Endothelial cell of umbilical vein (primary cell): ENCODE data around the gene TCERG1L. TPM values are rescaled to one million over a fixed set of nuclear protein-coding genes. Genes with fewer than 3 reads are reported as not detected.

Experiments used
- BruUV-seq: library from RNA; stranded (reverse); fragments of 400-500 nt; replicated peaks from 2 replicates; lab custom pipeline; 2021; lab: Mats Ljungman, UMichigan
- CTCF ChIA-PET: fragments of 300-600, 350-600 bp; sonication (Branson Sonifier 250); formaldehyde crosslinking; loops from one replicate; lab custom pipeline; 2021; ENCODE audit warnings: antibody characterized with exemption, inconsistent platforms; lab: Charles Lee
- POLR2A ChIA-PET: fragments of 300-600, 350-600 bp; sonication (Branson Sonifier 250); formaldehyde crosslinking; loops from one replicate; lab custom pipeline; 2021; ENCODE audit warnings: antibody characterized with exemption, inconsistent platforms; lab: Charles Lee
- DNase-seq: peaks from one replicate; pipeline ENCODE4 v3.0.0-alpha.2; 2011; ENCODE audit warnings: low read depth, low spot score
- FAIRE-seq: peaks from 2 replicates; lab custom pipeline; 2011; peaks lifted over from hg19 to GRCh38; lab: Jason Lieb, UNC
- H2AFZ ChIP-seq: 2 replicates; pipeline ENCODE4 v1.6.0; 2012; ENCODE audit warnings: low read depth, low read length, control low read depth, inconsistent platforms
- H3K27ac ChIP-seq: 2 replicates; pipeline ENCODE4 v1.5.1; 2011; ENCODE audit warnings: low read depth, mild to moderate bottlenecking, control low read depth, low read length, moderate library complexity; ENCODE audit not compliant: insufficient read depth
- H3K27me3 ChIP-seq, 2 experiments: 2 replicates each; pipeline versions ENCODE4 v1.6.0 to v1.6.1; 2011; ENCODE audit warnings: low read length in 2 of 2, mixed read lengths in 1 of 2; ENCODE audit not compliant: control insufficient read depth in 2 of 2, insufficient read depth in 2 of 2
- H3K36me3 ChIP-seq, 2 experiments: 2 replicates in 1 of 2; 3 replicates in 1 of 2; pipeline ENCODE4 v1.5.1; 2011; ENCODE audit warnings: low read length in 2 of 2, mild to moderate bottlenecking in 1 of 2, moderate library complexity in 1 of 2; ENCODE audit not compliant: control insufficient read depth in 2 of 2, insufficient read depth in 2 of 2; ENCODE audit errors: extremely low read depth in 1 of 2
- H3K4me1 ChIP-seq: 3 replicates; pipeline ENCODE4 v1.5.1; 2011; ENCODE audit warnings: mild to moderate bottlenecking, low read length; ENCODE audit not compliant: control insufficient read depth, insufficient read depth; ENCODE audit errors: extremely low read depth
- H3K4me2 ChIP-seq: 2 replicates; pipeline ENCODE4 v1.6.1; 2011; ENCODE audit warnings: low read length, control low read depth, mixed read lengths; ENCODE audit not compliant: insufficient read depth
- H3K4me3 ChIP-seq, 3 experiments: fragments of 200-600 bp in 1 of 3; sonication (generic), shearing (Covaris generic) in 1 of 3; replicated peaks in 1 of 3; 2 replicates each; pipeline ENCODE4 v1.5.1; 2011 to 2016; ENCODE audit warnings: control low read depth in 3 of 3, low read length in 3 of 3, mild to moderate bottlenecking in 2 of 3, inconsistent platforms in 1 of 3, low read depth in 1 of 3, moderate library complexity in 1 of 3; ENCODE audit not compliant: insufficient read depth in 1 of 3
- H3K79me2 ChIP-seq: 2 replicates; pipeline ENCODE4 v1.6.0; 2012; ENCODE audit warnings: low read length, inconsistent platforms; ENCODE audit not compliant: control insufficient read depth, insufficient read depth
- H3K9ac ChIP-seq: replicated peaks from 2 replicates; pipeline ENCODE3; 2011; ENCODE audit warnings: low read length, control low read depth; ENCODE audit not compliant: insufficient read depth; ENCODE audit errors: extremely low read depth
- H3K9me1 ChIP-seq: replicated peaks from 3 replicates; pipeline ENCODE4 v1.6.0; 2011; ENCODE audit warnings: mild to moderate bottlenecking, low read length; ENCODE audit not compliant: control insufficient read depth, insufficient read depth; ENCODE audit errors: extremely low read depth
- H3K9me3 ChIP-seq: replicated peaks from 2 replicates; pipeline ENCODE4 v1.5.1; 2012; ENCODE audit warnings: low read length, inconsistent platforms; ENCODE audit not compliant: control insufficient read depth, insufficient read depth
- H4K20me1 ChIP-seq: replicated peaks from 2 replicates; pipeline ENCODE3; 2011; ENCODE audit warnings: mild to moderate bottlenecking, low read length; ENCODE audit not compliant: control insufficient read depth, insufficient read depth; ENCODE audit errors: extremely low read depth
- CTCF ChIP-seq, 2 donors: IDR thresholded peaks; 1 replicate in 1 of 2; 2 replicates in 1 of 2; pipeline ENCODE4 v1.5.1; 2011; ENCODE audit warnings: low read length in 2 of 2, mild to moderate bottlenecking in 2 of 2, moderate library complexity in 2 of 2, control low read depth in 1 of 2, inconsistent platforms in 1 of 2, low read depth in 1 of 2; ENCODE audit not compliant: insufficient read depth in 1 of 2; ENCODE audit errors: extremely low read depth in 1 of 2
- EZH2 ChIP-seq: IDR thresholded peaks from 2 replicates; pipeline ENCODE4 v1.6.1; 2012; ENCODE audit warnings: borderline replicate concordance, low read depth, mild to moderate bottlenecking, moderate library complexity, low read length, inconsistent platforms; ENCODE audit not compliant: severe bottlenecking
- GATA2 ChIP-seq: IDR thresholded peaks from 2 replicates; pipeline ENCODE4 v1.7.0; 2011; ENCODE audit warnings: low read depth, mild to moderate bottlenecking, moderate library complexity, mixed read lengths, low read length; ENCODE audit not compliant: insufficient read length, insufficient read depth
- MYC ChIP-seq: IDR thresholded peaks from one replicate; pipeline ENCODE4 v1.6.1; 2011; ENCODE audit warnings: mild to moderate bottlenecking, low read depth, low read length
- POLR2A ChIP-seq: IDR thresholded peaks from 2 replicates; pipeline ENCODE4 v1.6.1; 2012; ENCODE audit warnings: low read depth, mild to moderate bottlenecking, control low read depth, low read length
- POLR2AphosphoS5 ChIP-seq: IDR thresholded peaks from 2 replicates; pipeline ENCODE4 v1.6.1; 2012; ENCODE audit warnings: low read depth, mild to moderate bottlenecking, control low read depth, low read length, moderate library complexity; ENCODE audit not compliant: insufficient read depth
- dilution Hi-C: fragments of 300-500 bp; cut with MboI; formaldehyde crosslinking; loops from one replicate; pipeline ENCODE4 v1.15.0; 2019; ENCODE audit warnings: low sequenced_read_pairs; ENCODE audit not compliant: extremely low pct_ligation_motif_present
- intact Hi-C: fragments of 100-400 bp; cut with micrococcal nuclease; formaldehyde crosslinking; loops from one replicate; pipeline ENCODE4 v1.10.0; 2022
- polyA plus RNA-seq, 4 experiments: library from polyadenylated mRNA; depleted of rRNA in 3 of 4; stranded (reverse) in 3 of 4; unstranded in 1 of 4; fragments of >200 nt; gene quantifications; 2 replicates each; pipeline versions ENCODE4 v1.2.1 to v1.2.3, GENCODE V29; 2011 to 2012; ENCODE audit warnings: missing spikeins in 1 of 4
- total RNA-seq: library from RNA; stranded (reverse); gene quantifications from 2 replicates; pipeline ENCODE4 v1.2.3, GENCODE V29; 2021

The TCERG1L gene
- total and polyA plus RNA-seq, 2 donors (not counting 3 experiments of a cell fraction or from before 2014, with no cell fraction given), result not detected

DNA sequence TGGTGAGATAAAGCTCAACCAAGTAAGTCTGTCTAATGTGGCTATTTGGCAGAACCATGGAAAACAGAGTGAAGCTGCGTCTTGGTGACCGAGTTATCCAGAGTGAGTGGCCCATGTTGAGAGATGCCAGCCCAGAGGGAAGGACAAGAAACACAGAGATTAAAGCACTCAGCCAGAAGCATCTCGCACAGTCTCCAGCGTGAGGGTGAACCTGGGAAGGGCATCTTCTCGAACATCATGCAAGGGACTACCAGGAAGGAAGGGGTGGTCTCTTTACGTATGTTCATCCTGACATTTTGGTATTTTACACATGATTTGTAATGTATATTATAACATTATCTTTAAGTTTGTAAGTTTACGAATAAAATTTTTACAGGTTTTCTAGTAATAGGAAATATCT, 146.4 kb downstream of the TCERG1L start:
- Histone ChIP-seq H3K27me3 (no peaks in the 10 kb centered on the region), H2AFZ (no peak overlapping the region), H4K20me1 (no peaks in the 10 kb centered on the region), H3K36me3 (no peaks in the 10 kb centered on the region), H3K4me1 (no peaks in the 10 kb centered on the region), H3K4me2 (no peak overlapping the region), H3K9me3 (peaks cover 4% of the 10 kb centered on the region), H3K9ac (no peak overlapping the region), H3K4me3 (no peak overlapping the region), H3K79me2 (no peaks in the 10 kb centered on the region), H3K9me1 (no peaks in the 10 kb centered on the region), H3K27ac (no peak overlapping the region)
- TF ChIP-seq MYC (no peak), EZH2 (no peak), GATA2 (no peak), CTCF (IDR thresholded peaks at IDR 0.05; ENCODE audit: extremely low read depth in 1 of 2, insufficient read depth in 1 of 2, low read depth in 1 of 2, low read length in 2 of 2) (no peak), POLR2AphosphoS5 (no peak), POLR2A (no peak)
- BruUV-seq, result no TSS peak
- ChIA-PET CTCF (no interaction called here), POLR2A (no interaction called here)
- intact Hi-C loops, result no loop called here
- DNase-seq (no peak), FAIRE-seq (no peak)
- dilution Hi-C loops, result no loop called here
